Activated T-cell treated with anti-CD3 and anti-CD28 coated beads, Interleukin-2, amount 50 U/mL, for 48 hours (primary cell): Measurements from ENCODE around the gene BUB1B.
"Not testable (repeated sequence)": the region's sequence is repeated elsewhere in the genome, so short reads cannot be mapped to it uniquely, and the experiment has no call there.

Experiments
- DNase-seq, 2 experiments: peaks; one replicate each; pipeline ENCODE4 v3.0.0-alpha.2; 2020

Gene BUB1B

GRCh38 chr15:40160689-40161688 is at the start of gene BUB1B:
BUB1B (plus strand) TSS chr15:40161069; CDS start chr15:40161221, 152 bp downstream.
- DNase-seq: peak; percentile 96

- no peak for DNase-seq
Measured at GRCh38 chr15:40111888-40112287, 49.0 kb upstream of the BUB1B start.

- DNase-seq: no peak
Measured at GRCh38 chr15:40112789-40113188, 48.1 kb upstream of the BUB1B start.

GRCh38 chr15:40114218-40114617 is 46.7 kb upstream of the BUB1B start:
- DNase-seq: no peak

- not testable (repeated sequence) for DNase-seq
Measured at GRCh38 chr15:40115106-40115505, 45.8 kb upstream of the BUB1B start.

DNA sequence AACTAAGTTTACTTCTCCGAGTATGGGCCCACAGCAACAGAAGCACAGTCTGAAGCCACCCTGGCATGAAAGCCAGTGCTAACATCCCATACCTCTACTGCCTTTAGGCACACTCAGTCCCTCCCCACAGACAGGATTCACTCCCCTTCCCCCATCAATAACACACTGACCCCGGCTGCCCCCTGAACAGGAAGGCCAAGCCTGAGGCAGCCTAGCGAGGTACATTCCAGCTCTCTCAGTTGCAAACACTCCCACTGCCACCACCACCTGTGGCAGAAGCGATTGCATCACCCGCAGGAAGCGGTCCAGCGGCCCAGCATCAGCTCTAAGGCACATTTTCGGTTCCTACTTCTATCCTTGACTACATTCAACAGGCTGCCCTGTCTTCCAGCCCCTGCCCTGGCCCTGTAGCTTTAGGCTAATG is 45.2 kb upstream of the BUB1B start:
- peak; percentile 63 to 70 for DNase-seq

DNA sequence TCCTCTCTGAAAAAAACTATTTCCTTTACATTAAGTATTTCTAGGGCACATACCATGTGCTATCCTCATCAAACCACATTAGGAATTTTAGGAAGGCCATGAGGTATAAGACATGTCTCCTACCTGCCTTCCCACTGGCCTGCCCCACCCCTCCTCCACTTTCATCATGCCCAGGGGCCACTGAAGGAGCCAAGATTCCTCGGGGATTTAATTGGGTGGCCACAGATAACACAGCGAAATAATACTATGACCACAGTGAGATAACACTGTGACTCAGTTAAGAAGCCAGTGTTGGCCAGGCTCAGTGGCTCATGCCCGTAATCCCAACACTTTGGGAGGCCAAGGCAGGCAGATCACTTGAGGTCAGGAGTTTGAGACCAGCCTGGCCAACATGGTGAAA is 42.4 kb upstream of the BUB1B start:
- DNase-seq: no peak

DNA sequence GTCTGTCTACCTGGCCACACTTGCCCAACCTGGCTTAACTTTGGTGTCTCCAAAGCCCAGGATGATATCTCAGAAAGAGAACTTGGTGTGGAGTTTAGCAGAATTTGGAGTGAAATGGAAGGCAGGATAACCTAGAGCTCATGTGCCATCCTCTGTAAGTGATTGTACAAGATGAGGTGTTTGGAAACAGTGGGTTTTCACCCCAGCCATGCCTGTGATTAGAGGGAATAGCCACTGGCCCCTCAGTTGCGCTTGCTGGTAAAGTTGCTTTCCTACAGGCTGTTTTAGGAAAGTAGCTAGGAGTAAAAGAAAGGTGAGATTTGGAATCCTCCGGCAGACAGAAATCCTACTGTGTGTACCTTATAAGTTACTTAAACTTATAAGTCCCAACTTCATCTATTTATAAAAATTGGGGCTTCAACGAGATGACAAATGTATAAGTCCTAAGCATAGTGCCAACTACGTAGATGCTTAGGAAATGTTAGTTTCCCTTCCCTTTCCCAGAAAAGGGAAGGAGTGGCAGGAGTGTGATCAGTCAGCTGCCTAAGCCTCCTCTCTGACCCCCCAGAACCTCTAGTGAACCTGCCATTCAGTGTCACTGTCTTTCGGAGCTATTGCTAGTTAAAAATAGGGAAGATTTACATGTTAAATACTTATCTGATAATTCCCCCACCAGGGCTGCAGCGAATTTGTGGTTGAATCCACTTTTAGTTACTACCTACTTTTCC is 38.8 kb upstream of the BUB1B start:
- no peak for DNase-seq

GRCh38 chr15:40122989-40123388 is 37.9 kb upstream of the BUB1B start:
- DNase-seq: not testable (repeated sequence)

DNA sequence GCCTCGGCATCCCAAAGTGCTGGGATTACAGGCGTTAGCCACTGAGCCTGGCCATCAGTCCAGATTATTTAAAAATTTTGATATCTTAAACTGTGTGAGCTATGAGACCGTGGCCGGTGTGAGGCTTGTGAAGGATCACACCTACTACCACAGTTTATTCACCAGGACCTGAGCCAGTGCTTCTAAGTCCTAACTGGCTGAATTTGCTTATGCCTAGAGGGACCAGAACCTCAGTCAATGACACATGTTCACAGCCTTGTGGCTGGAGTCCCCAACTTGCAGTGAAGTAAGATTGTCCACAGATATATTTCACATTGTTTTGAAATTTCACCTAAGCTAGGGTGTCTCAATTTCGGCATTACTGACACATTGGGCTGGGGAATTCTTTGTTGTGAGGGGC is 37.0 kb upstream of the BUB1B start:
- not testable (repeated sequence) for DNase-seq

GRCh38 chr15:40124333-40124732 is 36.5 kb upstream of the BUB1B start:
- DNase-seq: not testable (repeated sequence)

GRCh38 chr15:40124807-40125285 is 36.0 kb upstream of the BUB1B start:
- DNase-seq: not testable (repeated sequence)

- no peak for DNase-seq
Measured at GRCh38 chr15:40125950-40126349, 34.9 kb upstream of the BUB1B start.

DNA sequence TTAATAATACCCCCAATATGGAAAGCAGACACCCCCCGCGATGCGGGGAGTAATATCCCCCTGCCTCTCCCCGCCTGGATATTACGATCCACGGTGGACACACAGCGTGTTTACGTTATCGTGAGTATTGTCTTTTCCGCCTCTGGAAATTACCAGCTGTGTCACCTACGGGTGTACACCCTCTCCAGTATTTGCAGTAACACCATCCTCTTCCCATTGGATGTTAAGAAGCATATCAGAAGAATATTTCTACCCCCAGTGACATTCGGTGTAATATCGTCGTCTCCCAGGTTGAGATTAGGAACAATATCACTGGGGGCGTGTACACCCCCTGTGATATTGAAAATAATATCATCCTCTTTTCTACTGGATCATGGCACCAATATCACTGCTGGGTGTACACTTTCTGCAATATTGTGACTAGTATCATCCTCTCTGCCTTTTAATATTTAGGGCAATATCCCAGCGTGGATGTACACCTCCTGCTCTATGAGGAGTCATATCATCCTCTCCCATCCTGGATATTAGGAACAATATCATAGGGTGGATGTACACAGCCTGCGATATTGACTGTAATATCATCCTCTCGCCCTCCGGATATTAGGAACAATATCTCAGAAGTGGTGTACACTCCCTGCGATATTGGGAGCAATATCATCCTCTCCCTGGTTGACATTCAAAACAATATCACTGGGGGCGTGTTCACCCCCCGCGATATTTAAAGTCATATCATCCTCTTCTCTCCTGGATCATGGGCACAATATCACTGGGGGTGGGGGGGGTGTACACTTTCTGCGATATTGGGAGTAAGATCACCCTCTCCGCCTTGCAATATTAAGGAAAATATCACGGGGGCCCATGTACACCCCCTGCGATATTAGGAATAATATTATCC is 31.9 kb upstream of the BUB1B start:
- no peak for DNase-seq

GRCh38 chr15:40130118-40130517 is 30.8 kb upstream of the BUB1B start:
- no peak for DNase-seq

GRCh38 chr15:40130799-40131502 is 29.9 kb upstream of the BUB1B start:
- no peak for DNase-seq

GRCh38 chr15:40133544-40133943 is 27.3 kb upstream of the BUB1B start:
- no peak for DNase-seq

DNA sequence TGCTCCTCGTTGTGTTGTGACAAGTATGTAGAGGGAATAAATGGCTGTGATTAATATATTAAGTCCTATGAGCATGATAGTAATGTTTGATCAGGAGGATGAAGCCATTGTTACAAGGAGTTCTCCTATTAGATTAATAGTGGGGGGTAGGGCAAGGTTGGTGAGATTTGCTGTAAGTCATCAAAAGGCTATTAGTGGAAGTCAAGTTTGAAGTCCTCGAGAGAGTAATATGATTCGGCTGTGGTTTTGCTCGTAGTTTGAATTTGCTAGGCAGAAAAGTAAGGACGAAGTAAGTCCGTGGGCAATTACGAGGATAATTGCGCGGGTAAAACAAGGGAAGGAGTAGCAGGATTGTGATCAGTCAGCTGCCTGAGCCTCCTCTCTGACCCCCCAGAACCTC is 26.0 kb upstream of the BUB1B start:
- no peak for DNase-seq

DNA sequence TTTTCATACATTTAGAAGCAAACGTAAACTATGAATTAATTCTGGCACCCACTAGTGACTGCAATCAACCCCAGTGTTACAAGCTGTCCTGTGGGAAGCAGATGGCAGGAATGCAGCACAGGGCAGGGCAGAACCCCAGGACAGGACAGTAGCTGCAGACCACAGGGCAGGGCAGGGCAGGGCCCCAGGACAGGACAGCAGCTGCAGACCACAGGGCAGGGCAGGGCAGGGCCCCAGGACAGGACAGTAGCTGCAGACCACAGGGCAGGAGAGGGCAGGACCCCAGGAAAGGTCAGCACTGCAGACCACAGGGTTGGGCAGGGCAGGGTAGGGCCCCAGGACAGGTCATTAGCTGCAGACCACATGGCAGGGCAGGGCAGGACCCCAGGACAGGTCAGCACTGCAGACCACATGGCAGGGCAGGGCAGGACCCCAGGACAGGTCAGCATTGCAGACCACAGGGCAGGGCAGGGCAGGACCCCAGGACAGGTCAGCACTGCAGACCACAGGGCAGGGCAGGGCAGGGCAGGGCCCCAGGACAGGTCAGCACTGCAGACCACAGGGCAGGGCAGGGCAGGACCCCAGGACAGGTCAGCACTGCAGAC is 24.9 kb upstream of the BUB1B start:
- not testable (repeated sequence) for DNase-seq

GRCh38 chr15:40136470-40137302 is 24.2 kb upstream of the BUB1B start:
- DNase-seq: no peak
